Smooth muscle cell (in vitro differentiated cells): Measurements from ENCODE around the gene ITGB2. TPM values are rescaled to one million over a fixed set of nuclear protein-coding genes. Genes with fewer than 3 reads are reported as not detected.

Experiments
- DNase-seq: peaks from one replicate; lab custom pipeline; 2025; ENCODE audit not compliant: unreplicated experiment; lab: John Stamatoyannopoulos, UW
- H2AFZ ChIP-seq: fragments of 200-600 bp; sonication (generic); 2 replicates; pipeline ENCODE4 v1.6.0; 2016; ENCODE audit warnings: antibody characterized with exemption, low read depth, mild to moderate bottlenecking
- H3F3A ChIP-seq: fragments of 200-600 bp; sonication (generic); 2 replicates; pipeline ENCODE4 v1.6.0; 2017; ENCODE audit warnings: antibody characterized with exemption, low read depth
- H3K27ac ChIP-seq: fragments of 200-600 bp; sonication (generic); 2 replicates; pipeline ENCODE4 v1.5.1; 2016; ENCODE audit warnings: low read depth, mild to moderate bottlenecking
- H3K27me3 ChIP-seq: fragments of 200-600 bp; sonication (generic); 2 replicates; pipeline ENCODE4 v1.6.1; 2016; ENCODE audit warnings: low read depth, mild to moderate bottlenecking
- H3K36me3 ChIP-seq: fragments of 200-600 bp; sonication (generic); 2 replicates; pipeline ENCODE4 v1.5.1; 2016; ENCODE audit warnings: low read depth
- H3K4me1 ChIP-seq: fragments of 200-600 bp; sonication (generic); 2 replicates; pipeline ENCODE4 v1.5.1; 2016; ENCODE audit warnings: low read depth
- H3K4me2 ChIP-seq: fragments of 200-600 bp; sonication (generic); 2 replicates; pipeline ENCODE4 v1.6.0; 2016; ENCODE audit warnings: mild to moderate bottlenecking
- H3K4me3 ChIP-seq: fragments of 200-600 bp; sonication (generic); 2 replicates; pipeline ENCODE4 v1.5.1; 2016; ENCODE audit warnings: mild to moderate bottlenecking
- H3K79me2 ChIP-seq: fragments of 200-600 bp; sonication (generic); 2 replicates; pipeline ENCODE4 v1.6.0; 2016; ENCODE audit warnings: low read depth, mild to moderate bottlenecking
- H3K9ac ChIP-seq: fragments of 200-600 bp; sonication (generic); 2 replicates; pipeline ENCODE4 v1.6.0; 2016; ENCODE audit warnings: low read depth
- H3K9me3 ChIP-seq: fragments of 200-600 bp; sonication (generic); replicated peaks from 2 replicates; pipeline ENCODE4 v1.5.1; 2016; ENCODE audit warnings: low read depth
- H4K20me1 ChIP-seq: fragments of 200-600 bp; sonication (generic); 2 replicates; pipeline ENCODE4 v1.6.0; 2016; ENCODE audit warnings: low read depth
- WGBS: methylation state at CpG from one replicate; pipeline ENCODE4 v1.1.7; 2016; ENCODE audit warnings: low lambda C conversion rate; 5-methylcytosine and 5-hydroxymethylcytosine counted together
- polyA plus RNA-seq: library from polyadenylated mRNA; unstranded; fragments of >200 nt; fragmentation: Nextera tagmentation; extraction: Ambion mirVana; gene quantifications from 2 replicates; pipeline ENCODE4 v1.2.1, GENCODE V29; 2016
- total RNA-seq: library from RNA; depleted of rRNA; stranded (reverse); fragments of >200 nt; gene quantifications from 2 replicates; pipeline ENCODE4 v1.2.3, GENCODE V29; 2014
- TF ChIP-seq, protein P1 (sequence below): fragments of 200-600 bp; sonication (generic); IDR thresholded peaks from 2 replicates; pipeline ENCODE4 v1.5.1; 2017; ENCODE audit warnings: borderline replicate concordance, mild to moderate bottlenecking, antibody characterized with exemption; ENCODE audit not compliant: insufficient read depth, poor library complexity, severe bottlenecking

The ITGB2 gene
- total and polyA plus RNA-seq, 2 experiments from 2014 or later: 0.18 to 0.86 TPM

DNA sequence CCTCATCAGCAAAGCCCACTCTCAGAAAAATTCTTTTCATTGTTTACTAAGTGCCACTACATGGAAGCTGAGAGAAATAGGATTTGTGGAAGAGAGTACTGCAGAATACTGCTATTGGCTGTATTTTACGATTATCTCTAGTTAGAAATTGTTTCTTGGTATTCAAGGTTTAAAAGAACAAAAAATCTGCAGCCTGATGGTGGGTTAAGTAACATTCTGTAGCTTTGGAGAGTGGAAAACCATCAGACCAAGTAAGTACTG, 74.5 kb downstream of the ITGB2 start:
- TF ChIP-seq, protein P1, sequence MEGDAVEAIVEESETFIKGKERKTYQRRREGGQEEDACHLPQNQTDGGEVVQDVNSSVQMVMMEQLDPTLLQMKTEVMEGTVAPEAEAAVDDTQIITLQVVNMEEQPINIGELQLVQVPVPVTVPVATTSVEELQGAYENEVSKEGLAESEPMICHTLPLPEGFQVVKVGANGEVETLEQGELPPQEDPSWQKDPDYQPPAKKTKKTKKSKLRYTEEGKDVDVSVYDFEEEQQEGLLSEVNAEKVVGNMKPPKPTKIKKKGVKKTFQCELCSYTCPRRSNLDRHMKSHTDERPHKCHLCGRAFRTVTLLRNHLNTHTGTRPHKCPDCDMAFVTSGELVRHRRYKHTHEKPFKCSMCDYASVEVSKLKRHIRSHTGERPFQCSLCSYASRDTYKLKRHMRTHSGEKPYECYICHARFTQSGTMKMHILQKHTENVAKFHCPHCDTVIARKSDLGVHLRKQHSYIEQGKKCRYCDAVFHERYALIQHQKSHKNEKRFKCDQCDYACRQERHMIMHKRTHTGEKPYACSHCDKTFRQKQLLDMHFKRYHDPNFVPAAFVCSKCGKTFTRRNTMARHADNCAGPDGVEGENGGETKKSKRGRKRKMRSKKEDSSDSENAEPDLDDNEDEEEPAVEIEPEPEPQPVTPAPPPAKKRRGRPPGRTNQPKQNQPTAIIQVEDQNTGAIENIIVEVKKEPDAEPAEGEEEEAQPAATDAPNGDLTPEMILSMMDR: no peak
- H3K4me1 ChIP-seq: peaks cover 12% of the 10 kb centered on the region
- H3K79me2 ChIP-seq: no peaks in the 10 kb centered on the region
- DNase-seq: no peak
- peaks cover 7% of the 10 kb centered on the region for H3K36me3 ChIP-seq
- peaks cover 9% of the 10 kb centered on the region for H3F3A ChIP-seq
- peak overlapping the region; percentile 20 for H3K9ac ChIP-seq
- H3K4me3 ChIP-seq: peak overlapping the region; percentile 43
- no peaks in the 10 kb centered on the region for H3K27me3 ChIP-seq
- WGBS: 69% methylated on average over 1 of the region's 1 CpG
- peaks cover 28% of the 10 kb centered on the region for H4K20me1 ChIP-seq
- no peak overlapping the region for H2AFZ ChIP-seq
- H3K9me3 ChIP-seq: no peaks in the 10 kb centered on the region
- peak overlapping the region; percentile 88 for H3K4me2 ChIP-seq
- H3K27ac ChIP-seq: no peak overlapping the region

DNA sequence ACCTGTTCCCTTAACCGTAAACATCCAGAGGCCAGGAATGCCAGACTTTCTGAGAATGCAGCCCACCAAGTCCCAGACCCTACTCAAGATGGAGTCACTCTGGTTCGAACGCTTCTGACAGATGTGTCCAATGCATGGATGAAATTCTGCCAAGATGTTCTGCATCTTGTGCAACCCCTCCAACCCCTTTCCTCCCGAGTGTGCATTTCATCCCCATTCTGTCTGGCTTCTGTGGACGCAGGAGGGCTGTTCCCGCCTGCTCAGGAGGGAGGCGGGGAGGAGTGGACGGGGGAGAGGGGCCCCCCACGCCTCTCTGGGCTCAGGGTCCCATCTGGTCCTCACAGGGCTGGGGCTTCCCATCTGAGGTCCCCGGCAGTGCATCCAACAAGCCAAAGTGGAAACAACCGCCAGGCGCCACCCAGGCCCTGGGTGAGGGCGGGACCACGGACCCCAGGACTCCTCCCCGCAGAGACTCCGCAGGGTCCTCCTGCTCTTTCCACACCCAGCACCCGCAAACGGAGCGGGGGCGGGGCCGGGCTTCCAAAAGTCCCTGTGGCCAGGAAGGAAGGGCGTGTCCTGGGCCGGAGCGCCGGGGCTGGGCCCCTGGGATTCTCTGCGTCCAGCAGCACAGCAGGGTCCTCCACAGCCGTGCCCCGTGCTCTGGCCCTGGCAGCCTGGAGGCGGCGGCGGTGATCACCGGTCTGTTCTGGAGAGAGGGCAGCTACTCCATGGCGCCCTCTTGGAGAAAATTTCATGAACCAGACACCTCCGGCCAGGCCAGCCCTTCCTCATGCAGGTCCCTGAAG, 75.1 kb downstream of the ITGB2 start:
- H3K36me3 ChIP-seq: peaks cover 7% of the 10 kb centered on the region
- peaks cover 12% of the 10 kb centered on the region for H3K4me1 ChIP-seq
- no peak overlapping the region for H2AFZ ChIP-seq
- peak overlapping the region; percentile 20 for H3K9ac ChIP-seq
- no peaks in the 10 kb centered on the region for H3K79me2 ChIP-seq
- H3K9me3 ChIP-seq: no peaks in the 10 kb centered on the region
- H3K4me3 ChIP-seq: peak overlapping the region; percentile 43
- H3F3A ChIP-seq: peaks cover 9% of the 10 kb centered on the region
- peak; percentile 57 for DNase-seq
- H3K27me3 ChIP-seq: no peaks in the 10 kb centered on the region
- TF ChIP-seq, protein P1: peak; percentile 23
- no peak overlapping the region for H3K27ac ChIP-seq
- peak overlapping the region; percentile 88 for H3K4me2 ChIP-seq
- H4K20me1 ChIP-seq: peaks cover 23% of the 10 kb centered on the region
- WGBS: 26% methylated on average over 30 of the region's 34 CpGs

DNA sequence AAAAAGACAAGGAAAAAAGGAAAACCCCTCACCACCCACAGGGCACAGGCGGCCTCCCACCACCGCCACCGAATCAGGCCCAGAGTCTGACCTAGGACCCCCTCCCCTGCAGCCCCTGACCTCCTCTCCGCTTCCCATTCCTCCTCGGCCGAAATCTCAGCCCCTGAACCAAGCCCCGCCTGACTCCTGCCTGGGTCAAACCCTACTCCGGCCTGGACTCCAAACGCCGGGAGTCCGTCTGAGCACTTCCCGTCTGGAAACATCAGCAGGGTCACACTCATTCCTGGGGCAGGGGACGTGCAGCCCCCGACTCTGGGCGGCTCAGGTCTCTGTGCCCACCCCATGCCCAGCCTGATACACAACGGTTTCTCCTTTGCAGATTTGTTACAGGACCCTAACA, 76.4 kb downstream of the ITGB2 start:
- Histone ChIP-seq H3K79me2 (no peaks in the 10 kb centered on the region), H4K20me1 (peaks cover 9% of the 10 kb centered on the region), H3K27me3 (no peaks in the 10 kb centered on the region), H3K4me2 (no peak overlapping the region), H3K36me3 (no peaks in the 10 kb centered on the region), H3K4me1 (peaks cover 12% of the 10 kb centered on the region), H2AFZ (no peak overlapping the region), H3F3A (peaks cover 9% of the 10 kb centered on the region), H3K9me3 (no peaks in the 10 kb centered on the region), H3K27ac (no peak overlapping the region), H3K9ac (no peak overlapping the region), H3K4me3 (no peak overlapping the region)
- TF ChIP-seq, protein P1: no peak
- DNase-seq: no peak
- WGBS: 76% methylated on average over 16 of the region's 16 CpGs
